HG02623 (cell line): ENCODE measurements around the gene DTWD1.
"Not testable (repeated sequence)": the region's sequence is repeated elsewhere in the genome, so short reads cannot be mapped to it uniquely, and the experiment has no call there.

Experiments used
- ATAC-seq: cut with Tn5 transposase; IDR thresholded peaks from one replicate; pipeline ENCODE4 v1.9.1; 2021; ENCODE audit warnings: moderate library complexity; ENCODE audit not compliant: unreplicated experiment

The DTWD1 gene

DNA sequence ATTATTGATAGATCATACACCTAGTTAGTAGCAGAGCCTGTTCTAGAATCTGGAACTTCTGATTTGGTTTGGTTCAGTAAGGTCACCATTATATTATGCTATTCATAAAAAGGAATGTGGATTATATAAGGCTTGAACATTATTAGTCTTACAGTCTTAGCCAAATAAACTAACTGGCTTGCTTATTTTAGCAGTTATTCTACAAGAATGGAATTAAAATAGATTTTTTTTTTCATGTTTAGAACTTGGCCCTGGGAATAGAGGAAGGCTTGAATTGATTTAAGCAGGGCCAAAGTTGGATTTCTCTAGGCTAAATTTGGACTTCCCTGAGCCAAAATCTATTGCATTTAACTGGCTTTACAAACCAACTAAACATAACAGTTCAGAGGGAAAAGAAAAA, 24.4 kb downstream of the DTWD1 start:
- no peak for ATAC-seq

DNA sequence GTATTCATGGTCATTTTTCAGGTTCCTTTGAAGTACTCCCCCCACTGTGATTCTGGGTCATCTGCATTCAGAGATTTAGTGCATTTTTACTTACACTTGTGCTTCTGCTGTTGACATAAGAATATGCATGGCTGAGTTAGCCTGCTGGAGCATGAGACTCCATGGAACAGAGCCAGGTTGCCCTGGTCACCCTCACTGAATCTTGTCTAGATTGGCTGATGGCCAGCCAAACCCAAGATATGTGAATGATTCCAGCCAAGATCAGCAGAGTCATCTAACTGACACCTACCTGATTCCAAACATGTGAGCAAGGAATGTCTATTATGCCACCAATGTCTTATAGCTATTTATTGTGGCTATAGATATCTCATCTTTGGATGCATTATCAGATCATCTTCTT, 25.1 kb downstream of the DTWD1 start:
- no peak for ATAC-seq

DNA sequence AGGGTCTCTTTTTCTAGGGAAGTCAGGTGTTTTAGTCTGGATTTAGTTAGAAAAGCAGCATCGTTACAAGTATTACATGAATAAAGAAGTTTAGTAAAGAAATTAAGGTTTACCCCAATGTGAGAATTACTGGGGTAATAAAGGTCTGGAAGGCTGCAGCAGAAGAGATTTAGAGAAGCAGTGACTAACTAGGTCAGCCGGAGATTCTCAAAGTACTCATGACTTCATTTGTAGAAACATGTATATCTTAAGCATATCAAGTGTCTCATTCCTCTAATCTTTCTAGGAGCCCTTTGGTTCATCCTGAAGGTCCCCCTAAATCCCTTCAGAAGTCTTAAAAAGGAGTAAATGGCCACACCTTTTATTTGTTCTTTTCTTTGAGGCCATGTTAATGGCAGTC, 26.0 kb downstream of the DTWD1 start:
- ATAC-seq, result no peak

DNA sequence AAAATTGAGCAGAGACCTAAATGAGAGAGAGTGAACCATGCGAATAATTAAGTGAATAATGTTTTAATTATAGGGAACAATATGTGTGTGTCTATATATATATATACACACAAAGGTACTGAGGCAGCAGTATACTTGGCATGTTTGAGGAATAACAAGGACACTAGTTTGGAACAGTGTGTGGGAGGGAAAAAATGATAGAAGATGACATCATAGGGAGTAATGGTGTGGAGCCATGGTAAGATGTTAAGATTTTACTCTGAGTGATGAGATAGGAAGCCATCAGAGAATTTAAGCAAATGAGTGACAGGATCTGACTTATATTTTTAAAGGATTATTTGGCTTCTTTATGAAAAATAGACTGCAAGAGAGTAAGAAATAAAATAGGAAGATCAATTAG, 29.1 kb downstream of the DTWD1 start:
- no peak for ATAC-seq

DNA sequence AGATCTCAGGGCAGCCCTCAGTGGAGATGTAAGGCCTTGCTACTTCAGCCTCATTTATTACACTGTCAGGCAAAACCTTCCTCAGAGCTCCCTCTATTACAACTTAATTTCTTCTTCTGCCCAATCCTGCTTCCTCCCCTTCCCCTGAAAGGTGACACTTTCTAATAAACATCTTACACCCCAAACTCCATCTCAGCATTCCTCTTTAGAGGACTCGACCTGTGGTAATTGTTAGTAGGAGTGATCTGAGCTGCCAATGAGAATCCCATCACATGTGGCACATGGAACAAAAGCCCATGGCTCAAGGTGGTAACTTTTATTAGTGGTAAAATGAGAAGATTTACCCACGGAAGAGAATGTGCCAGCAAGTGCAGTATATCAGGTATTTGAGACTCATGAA, 29.8 kb downstream of the DTWD1 start:
- ATAC-seq, result no peak

DNA sequence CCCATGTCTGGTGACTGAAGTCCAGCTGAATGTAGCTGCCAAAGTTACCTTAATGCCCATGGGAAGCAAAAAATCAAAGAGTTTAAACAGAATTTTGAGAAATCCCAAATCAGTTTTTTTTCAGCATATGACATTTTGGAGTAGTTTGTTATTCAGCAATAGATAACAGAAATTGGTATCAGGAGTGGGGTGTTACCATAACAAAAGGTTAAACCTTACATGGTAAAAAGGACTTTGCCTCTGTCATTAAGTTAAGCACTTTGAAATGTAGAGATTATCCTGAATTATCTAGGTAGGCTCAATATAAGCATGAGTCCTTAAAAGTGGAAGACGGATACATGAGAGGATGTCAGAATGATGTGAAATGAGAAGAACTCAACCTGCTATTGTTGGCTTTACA, 32.1 kb downstream of the DTWD1 start:
- ATAC-seq, result no peak

DNA sequence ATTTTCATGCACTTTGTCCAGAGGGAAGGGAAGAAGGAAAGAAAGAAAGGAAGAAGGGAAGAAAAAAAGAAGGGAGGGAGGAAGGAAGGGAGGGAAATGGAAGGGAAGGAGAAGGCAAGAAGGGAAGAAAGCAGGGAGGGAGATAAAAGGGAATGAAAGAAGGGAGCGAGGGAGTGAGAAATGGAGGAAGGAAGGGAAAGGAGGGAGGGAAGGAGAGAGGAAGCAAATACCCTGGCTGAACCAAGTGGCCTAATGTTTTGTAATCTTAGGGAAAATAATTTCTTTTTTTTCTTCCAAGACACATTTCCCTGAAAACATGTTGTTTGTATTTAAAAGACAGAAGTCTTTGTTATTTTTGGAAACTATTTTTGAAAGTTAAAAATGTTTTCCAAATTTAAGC, 35.9 kb downstream of the DTWD1 start:
- no peak for ATAC-seq

DNA sequence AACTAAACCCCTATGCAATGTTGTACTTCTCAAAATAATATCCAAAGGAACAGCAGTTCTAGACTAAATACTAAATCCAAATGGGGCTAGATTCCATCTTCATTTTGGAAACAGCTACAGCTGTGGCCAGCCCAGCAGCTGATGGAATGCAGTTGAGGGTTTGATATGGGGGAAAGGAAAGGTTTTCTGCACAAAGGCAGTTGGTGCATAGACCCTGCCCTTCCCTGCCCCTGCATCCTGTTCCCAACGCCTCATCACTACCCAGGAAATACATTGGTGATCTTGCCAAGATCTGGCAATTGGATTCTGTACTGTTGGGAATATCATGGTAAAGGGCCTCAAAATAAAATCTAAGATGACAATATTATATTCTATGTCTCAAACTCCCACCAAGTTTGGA, 43.9 kb downstream of the DTWD1 start:
- no peak for ATAC-seq

DNA sequence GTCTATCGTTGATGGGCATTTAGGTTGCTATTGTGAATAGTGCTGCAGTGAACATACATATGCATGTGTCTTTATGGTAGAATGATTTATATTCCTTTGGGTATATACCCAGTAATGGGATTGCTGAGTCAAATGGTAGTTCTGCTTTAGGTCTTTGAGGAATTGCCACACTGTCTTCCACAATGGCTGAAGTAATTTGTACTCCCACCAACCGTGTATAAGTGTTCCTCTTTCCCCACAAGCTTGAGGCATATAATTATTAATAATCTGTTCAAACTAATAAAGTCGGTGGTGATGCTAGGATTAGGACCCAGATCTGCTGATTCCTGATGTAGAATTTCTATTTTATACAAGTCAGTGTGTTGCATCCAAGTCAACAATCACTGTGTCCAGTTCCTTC, 45.6 kb downstream of the DTWD1 start:
- ATAC-seq, result not testable (repeated sequence)

DNA sequence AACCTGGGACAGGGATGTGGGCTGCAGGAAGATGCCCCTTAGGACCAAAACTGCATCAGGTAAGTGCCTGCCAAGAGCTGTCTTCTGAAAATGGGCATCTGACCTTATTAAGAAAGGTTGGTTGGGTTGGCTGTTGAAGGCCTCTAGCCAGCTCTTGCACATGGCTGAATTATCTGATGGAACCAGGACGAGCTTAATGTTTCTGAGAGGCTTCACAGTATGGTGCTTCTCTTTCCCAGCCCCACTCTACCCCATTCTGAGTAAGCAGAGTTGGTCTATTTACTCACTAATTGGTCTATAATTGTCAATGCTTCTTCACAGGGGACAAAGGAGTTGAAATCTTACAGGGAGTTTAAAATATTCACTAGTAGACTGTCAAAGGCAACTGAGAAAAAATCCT, 48.4 kb downstream of the DTWD1 start:
- no peak for ATAC-seq

DNA sequence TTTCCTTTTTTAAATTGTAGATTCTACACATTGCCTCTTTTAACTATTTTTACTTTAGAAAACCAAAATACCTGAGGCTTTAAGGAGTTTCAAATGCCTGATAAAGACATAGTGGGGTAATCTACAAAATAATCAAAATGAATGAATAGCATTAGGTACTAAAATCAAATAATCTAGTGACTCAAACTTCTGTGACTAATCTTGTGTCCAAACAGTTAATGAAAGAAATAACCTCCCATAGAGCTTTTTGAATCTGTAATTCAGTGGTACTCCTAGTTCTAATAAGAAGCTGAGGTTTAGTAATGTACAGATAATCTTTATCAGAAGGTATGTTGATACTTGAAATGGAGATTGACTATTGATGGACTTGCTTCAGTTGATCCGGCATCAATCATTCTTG, 53.0 kb downstream of the DTWD1 start:
- ATAC-seq, result no peak

DNA sequence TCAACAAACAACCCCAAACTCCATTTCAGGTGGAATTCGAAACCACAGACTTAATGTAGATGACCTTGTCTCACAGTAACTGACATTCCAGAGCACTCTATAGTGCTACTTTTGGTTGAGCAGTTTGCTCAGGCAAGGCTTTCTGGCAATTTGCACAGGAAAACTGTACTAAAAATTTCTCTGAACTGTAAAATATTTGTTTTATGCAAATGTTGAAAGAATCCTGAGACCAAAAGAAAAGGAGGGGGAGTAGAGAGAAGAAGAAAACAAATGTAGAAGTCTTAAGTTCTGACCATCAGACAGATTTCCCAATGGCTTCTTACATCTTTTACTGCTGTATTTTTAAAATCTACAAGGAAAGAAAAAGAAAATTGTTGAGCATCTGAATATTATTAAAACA, 53.5 kb downstream of the DTWD1 start:
- no peak for ATAC-seq

DNA sequence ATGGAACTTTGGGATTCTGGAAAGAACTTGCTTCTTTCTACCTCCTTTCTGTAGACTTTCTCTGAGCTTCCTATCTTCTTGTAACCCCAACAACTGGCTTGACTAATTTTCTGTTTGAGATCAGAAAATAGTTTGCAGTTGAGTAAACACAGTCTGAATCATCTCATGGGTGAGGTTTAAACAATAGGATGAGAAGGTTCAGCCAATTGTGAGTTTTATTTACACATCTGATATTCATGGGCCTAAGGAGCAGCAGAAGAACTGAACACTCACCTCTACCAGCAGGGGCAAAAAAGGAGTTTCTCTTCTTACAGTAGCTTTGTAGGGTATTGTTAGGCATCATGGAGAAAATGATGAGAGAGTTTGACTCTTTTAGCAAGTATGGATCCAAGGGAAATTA, 54.2 kb downstream of the DTWD1 start:
- ATAC-seq, result no peak

DNA sequence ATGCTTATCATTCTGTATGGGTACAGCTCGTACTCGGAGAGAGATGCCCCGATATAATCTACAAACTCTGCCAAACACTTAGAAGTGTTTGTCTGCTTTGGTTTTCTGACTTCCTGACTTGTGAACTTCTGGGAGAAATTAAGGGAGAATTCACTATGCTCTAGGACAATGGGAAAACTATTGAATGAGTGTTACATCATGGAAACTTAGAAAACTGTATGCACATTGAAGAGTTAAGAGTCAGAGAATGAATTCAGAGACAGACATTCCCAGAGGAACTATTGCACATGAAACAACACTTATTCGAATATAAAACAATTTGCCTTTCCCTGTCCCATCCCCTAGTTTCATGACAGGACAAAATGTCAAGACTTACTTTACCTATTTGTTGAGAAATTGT, 57.8 kb downstream of the DTWD1 start:
- no peak for ATAC-seq

DNA sequence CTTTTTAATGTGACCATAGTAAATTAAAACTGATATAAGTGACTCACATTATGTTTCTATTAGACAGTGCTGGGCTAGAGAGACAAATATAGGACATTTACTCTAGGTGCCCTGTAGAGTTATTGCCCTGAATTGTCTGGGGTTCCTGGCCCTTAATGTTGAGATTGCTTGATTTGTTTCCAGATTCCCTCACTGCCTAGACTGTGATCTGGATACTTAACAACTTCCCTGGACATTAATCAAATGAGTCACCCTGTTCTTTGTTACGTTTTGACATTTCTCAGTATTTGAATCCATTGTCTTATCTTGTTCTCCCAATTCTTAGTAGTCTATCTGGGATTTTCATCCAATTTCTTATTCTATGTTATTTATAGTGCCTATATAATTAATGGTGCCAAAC, 65.8 kb downstream of the DTWD1 start:
- no peak for ATAC-seq

DNA sequence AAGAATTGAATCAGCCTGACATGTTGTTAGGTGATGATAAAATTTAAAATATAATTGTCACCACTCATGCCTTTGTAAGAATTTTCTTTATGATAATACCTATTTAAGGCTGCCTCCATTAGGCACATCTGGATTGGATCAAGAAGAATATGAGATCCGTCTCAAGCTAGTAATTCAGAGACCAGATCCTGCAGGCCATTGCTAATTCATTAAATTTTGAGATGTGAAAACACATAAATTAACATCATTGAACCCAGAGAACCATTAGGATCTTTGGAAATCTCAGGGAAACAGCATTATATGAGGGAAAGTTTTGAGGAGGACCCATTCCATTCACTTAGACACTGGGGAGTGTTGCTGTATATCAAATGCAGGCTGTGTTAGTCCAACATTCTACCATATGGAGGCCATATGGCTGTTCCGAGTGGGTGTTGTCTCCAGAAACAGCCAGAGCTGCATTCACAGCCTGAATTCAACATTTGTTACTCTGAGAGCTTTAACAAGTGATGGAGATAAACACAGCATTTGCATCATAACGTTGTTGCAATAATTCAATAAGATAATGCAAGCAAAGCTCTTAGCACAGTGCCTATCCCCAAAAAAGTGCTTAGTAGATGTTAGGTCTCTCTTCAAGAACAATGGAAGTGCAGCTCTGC, 67.4 kb downstream of the DTWD1 start:
- ATAC-seq, result no peak

DNA sequence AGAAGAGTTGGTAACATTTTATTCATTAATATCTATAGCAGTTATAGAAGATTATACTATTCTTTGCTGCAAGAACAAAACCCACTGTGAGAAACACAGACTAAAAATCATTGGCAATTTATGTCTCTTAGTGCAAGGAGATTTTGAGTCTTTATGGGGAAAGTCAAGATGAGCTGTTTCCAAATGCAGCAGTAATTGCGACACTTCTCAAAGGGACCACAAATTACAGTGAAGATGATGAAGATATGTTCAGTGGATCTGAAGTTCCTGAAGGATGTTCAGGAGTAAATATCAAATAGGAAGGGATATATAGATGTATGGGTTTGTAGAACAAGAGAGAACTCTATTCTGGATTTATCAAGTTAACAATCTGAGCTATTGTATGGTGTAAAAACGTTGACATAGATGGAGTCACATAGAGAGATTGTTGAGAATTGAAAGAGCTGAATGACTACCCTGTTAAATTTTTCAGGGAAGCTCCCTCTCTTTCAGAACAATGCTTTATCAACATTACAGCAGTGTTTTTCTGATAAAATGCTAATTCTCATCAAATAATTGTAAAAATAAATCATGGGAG, 71.8 kb downstream of the DTWD1 start:
- ATAC-seq, result no peak

DNA sequence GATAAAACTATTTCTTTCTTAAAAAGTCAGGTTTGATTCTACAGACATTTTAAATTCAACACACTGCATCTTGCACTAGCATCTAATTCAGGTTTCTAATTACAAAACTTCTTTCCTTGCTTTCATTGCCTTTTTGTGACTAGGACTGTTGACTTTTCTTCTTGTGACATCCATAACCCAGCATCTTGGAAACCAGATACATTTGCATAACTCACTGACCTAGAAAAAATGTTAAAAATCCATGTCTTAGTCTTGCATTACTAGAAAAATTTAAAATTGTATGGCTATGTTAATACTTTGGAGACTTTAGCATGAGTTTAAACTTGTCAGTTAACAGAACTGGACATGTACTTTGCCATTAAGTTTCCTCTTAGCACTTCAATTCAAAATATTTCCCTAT, 72.7 kb downstream of the DTWD1 start:
- ATAC-seq, result no peak

DNA sequence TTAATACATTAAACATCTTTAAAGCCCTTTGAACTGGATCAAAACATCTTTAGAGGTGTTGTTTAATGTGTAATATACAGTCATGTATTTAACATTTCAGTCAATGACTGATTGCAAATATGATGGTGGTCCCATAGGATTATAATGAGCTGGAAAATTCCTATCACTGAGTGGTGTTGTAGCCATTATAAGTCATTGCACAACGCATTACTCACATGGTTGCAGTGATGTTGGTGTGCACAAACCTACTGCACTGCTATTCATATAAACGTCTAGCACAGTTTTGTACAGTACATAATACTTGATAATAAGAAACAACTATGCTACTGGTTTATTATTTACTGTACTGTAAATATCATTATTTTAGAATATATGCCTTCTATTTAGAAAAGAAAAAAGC, 75.6 kb downstream of the DTWD1 start:
- no peak for ATAC-seq

DNA sequence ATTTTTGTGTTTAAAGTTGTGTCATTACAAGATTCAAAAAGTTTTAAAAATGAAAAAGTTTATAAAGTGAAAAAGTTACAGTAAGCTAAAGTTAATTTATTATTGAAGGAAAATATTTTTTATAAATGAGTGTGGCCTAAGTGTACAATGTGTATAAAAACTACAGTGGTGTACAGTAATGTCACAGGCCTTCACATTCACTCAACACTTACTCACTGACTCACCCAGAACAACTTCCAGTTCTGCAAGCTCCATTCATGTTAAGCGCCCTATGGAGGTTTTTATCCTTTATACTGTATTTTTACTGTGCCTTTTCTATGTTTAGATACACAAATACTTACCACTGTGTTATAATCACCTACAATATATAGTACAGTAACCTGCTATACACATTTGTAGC, 76.3 kb downstream of the DTWD1 start:
- ATAC-seq, result no peak

DNA sequence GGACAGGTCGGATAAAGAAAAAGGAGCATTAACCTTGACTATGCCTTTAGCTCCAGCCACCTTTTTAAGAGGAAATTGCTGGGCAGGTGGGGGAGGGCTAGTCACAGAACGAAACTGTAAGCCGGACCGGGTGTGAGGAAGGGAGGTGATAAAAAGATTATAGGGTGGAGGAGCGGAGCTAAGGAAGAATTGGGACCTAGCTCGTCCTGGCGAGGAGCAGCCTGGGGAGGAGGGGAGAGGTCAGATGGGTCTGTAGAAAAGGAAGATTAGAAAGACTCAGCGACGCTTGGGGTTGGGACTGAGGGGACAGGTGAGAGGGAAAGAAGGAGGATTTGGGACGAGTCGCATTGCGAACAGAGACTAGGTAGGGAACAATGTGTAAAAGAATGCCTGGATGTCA, 82.1 kb downstream of the DTWD1 start:
- not testable (repeated sequence) for ATAC-seq
